Neural cell (in vitro differentiated cells): Measurements from ENCODE around the gene NAA11. TPM values are rescaled to one million over a fixed set of nuclear protein-coding genes. Genes with fewer than 3 reads are reported as not detected.

Source experiments
- H2AFZ ChIP-seq: fragments of 200-600, 300-800 bp; sonication (generic), shearing (Covaris generic); 2 replicates; pipeline ENCODE4 v1.6.0; 2014; ENCODE audit warnings: low read depth, mild to moderate bottlenecking, antibody characterized with exemption, low read length, moderate library complexity
- H3F3A ChIP-seq: fragments of 200-600 bp; shearing (Covaris generic); 2 replicates; pipeline ENCODE4 v1.6.1; 2016; ENCODE audit warnings: mild to moderate bottlenecking, moderate library complexity, mixed read lengths, antibody characterized with exemption, low read length; ENCODE audit not compliant: insufficient read depth, poor library complexity, severe bottlenecking
- H3K27ac ChIP-seq: fragments of 200-600, 300-800 bp; sonication (generic), shearing (Covaris generic); 2 replicates; pipeline ENCODE4 v1.5.1; 2014; ENCODE audit warnings: mild to moderate bottlenecking, low read length, moderate library complexity
- H3K27me3 ChIP-seq: fragments of 300-800, 200-600 bp; sonication (generic), shearing (Covaris generic); 2 replicates; pipeline ENCODE4 v1.6.0; 2014; ENCODE audit warnings: mild to moderate bottlenecking, low read depth, low read length, moderate library complexity; ENCODE audit not compliant: insufficient read depth
- H3K36me3 ChIP-seq: fragments of 300-800, 200-600 bp; sonication (generic), shearing (Covaris generic); 2 replicates; pipeline ENCODE4 v1.5.1; 2014; ENCODE audit warnings: mild to moderate bottlenecking, antibody characterized with exemption, low read length, moderate library complexity; ENCODE audit not compliant: insufficient read depth
- H3K4me2 ChIP-seq: fragments of 300-800, 200-600 bp; sonication (generic), shearing (Covaris generic); 2 replicates; pipeline ENCODE4 v1.6.0; 2014; ENCODE audit warnings: mild to moderate bottlenecking, low read length
- H3K4me3 ChIP-seq: fragments of 300-800, 200-600 bp; sonication (generic), shearing (Covaris generic); 2 replicates; pipeline ENCODE4 v1.5.1; 2014; ENCODE audit warnings: mild to moderate bottlenecking, low read length, moderate library complexity
- H3K79me2 ChIP-seq: fragments of 200-600 bp; shearing (Covaris generic); replicated peaks from 2 replicates; pipeline ENCODE4 v1.6.0; 2014; ENCODE audit warnings: mild to moderate bottlenecking, low read length, moderate library complexity; ENCODE audit not compliant: insufficient read depth
- H3K9ac ChIP-seq: fragments of 300-800, 200-600 bp; sonication (generic), shearing (Covaris generic); 2 replicates; pipeline ENCODE4 v1.6.1; 2016; ENCODE audit warnings: mild to moderate bottlenecking, low read length, mixed read lengths
- H3K9me2 ChIP-seq: fragments of 200-600 bp; shearing (Covaris generic); 2 replicates; pipeline ENCODE4 v1.6.1; 2016; ENCODE audit warnings: mild to moderate bottlenecking, low read length, mixed read lengths; ENCODE audit not compliant: insufficient read depth
- H3K9me3 ChIP-seq: fragments of 200-600, 300-800 bp; sonication (generic), shearing (Covaris generic); 2 replicates; pipeline ENCODE4 v1.6.1; 2016; ENCODE audit warnings: mild to moderate bottlenecking, mixed run types, low read length, moderate library complexity, mixed read lengths
- H4K20me1 ChIP-seq: fragments of 200-600 bp; shearing (Covaris generic); 2 replicates; pipeline ENCODE4 v1.6.1; 2016; ENCODE audit warnings: mild to moderate bottlenecking, mixed run types; ENCODE audit not compliant: insufficient read depth
- EP300 ChIP-seq: fragments of 450-650 bp; conservative IDR thresholded peaks from 2 replicates; pipeline ENCODE4 v1.6.1; 2014; ENCODE audit warnings: antibody characterized with exemption, mild to moderate bottlenecking, moderate library complexity; ENCODE audit not compliant: poor library complexity, severe bottlenecking
- EZH2 ChIP-seq: fragments of 200-600, 300-800 bp; shearing (Covaris generic), sonication (generic); IDR thresholded peaks from 2 replicates; pipeline ENCODE4 v1.6.1; 2014; ENCODE audit warnings: antibody characterized with exemption, low read length, borderline replicate concordance, mild to moderate bottlenecking; ENCODE audit not compliant: insufficient read depth, poor library complexity, severe bottlenecking
- MXI1 ChIP-seq: fragments of 450-650 bp; conservative IDR thresholded peaks from 2 replicates; pipeline ENCODE4 v1.6.1; 2014; ENCODE audit warnings: antibody characterized with exemption, mild to moderate bottlenecking; ENCODE audit not compliant: poor library complexity, severe bottlenecking
- POLR2AphosphoS5 ChIP-seq: IDR thresholded peaks from 2 replicates; pipeline ENCODE4 v1.6.1; 2012
- RAD21 ChIP-seq: fragments of 450-650 bp; conservative IDR thresholded peaks from 2 replicates; pipeline ENCODE4 v1.6.1; 2014; ENCODE audit warnings: antibody characterized with exemption, mild to moderate bottlenecking, moderate library complexity
- SMC3 ChIP-seq: fragments of 450-650 bp; conservative IDR thresholded peaks from 2 replicates; pipeline ENCODE4 v1.6.1; 2014; ENCODE audit warnings: antibody characterized with exemption, mild to moderate bottlenecking, moderate library complexity; ENCODE audit not compliant: poor library complexity
- TAF1 ChIP-seq: IDR thresholded peaks from 2 replicates; pipeline ENCODE4 v1.6.1; 2012; ENCODE audit warnings: low read depth
- polyA plus RNA-seq: library from polyadenylated mRNA; depleted of rRNA; stranded (reverse); fragments of >200 nt; gene quantifications from 2 replicates; pipeline ENCODE4 v1.2.3, GENCODE V29; 2014
- TF ChIP-seq, protein P1 (sequence below): IDR thresholded peaks from 2 replicates; pipeline ENCODE4 v1.6.1; 2012; ENCODE audit warnings: borderline replicate concordance
- TF ChIP-seq, protein P2 (sequence below): fragments of 450-650 bp; IDR thresholded peaks from 2 replicates; pipeline ENCODE4 v1.5.1; 2014; ENCODE audit warnings: antibody characterized with exemption, mild to moderate bottlenecking, moderate library complexity; ENCODE audit not compliant: poor library complexity, severe bottlenecking

NAA11 gene
- polyA plus RNA-seq, 1 donor from 2014 or later: not detected

DNA sequence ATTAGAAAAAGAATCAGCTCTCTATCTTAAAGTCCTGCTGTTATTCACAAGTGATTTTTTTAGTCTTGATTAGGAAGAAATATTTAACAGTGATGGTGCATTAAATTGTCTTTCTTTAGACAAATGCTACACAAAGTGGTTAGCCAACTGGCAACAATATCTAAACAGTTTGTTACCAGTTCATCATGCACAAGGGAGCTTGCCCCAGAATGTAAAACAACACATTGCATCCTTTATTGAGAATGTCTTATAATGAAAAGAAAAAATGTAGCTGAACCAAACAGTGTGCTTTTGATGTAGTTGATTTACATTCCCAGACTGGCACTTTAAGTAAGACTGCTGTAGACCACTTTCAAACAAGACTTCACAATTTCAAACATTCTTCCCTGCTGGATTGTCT lies 34.1 kb upstream of the NAA11 start:
- no peak for TF ChIP-seq RAD21
- no peak for TF ChIP-seq EP300
- no peak for TF ChIP-seq SMC3
- TF ChIP-seq EZH2: no peak
- no peak for TF ChIP-seq MXI1
- TF ChIP-seq POLR2AphosphoS5: no peak
- TF ChIP-seq TAF1: no peak
- TF ChIP-seq, protein P1, sequence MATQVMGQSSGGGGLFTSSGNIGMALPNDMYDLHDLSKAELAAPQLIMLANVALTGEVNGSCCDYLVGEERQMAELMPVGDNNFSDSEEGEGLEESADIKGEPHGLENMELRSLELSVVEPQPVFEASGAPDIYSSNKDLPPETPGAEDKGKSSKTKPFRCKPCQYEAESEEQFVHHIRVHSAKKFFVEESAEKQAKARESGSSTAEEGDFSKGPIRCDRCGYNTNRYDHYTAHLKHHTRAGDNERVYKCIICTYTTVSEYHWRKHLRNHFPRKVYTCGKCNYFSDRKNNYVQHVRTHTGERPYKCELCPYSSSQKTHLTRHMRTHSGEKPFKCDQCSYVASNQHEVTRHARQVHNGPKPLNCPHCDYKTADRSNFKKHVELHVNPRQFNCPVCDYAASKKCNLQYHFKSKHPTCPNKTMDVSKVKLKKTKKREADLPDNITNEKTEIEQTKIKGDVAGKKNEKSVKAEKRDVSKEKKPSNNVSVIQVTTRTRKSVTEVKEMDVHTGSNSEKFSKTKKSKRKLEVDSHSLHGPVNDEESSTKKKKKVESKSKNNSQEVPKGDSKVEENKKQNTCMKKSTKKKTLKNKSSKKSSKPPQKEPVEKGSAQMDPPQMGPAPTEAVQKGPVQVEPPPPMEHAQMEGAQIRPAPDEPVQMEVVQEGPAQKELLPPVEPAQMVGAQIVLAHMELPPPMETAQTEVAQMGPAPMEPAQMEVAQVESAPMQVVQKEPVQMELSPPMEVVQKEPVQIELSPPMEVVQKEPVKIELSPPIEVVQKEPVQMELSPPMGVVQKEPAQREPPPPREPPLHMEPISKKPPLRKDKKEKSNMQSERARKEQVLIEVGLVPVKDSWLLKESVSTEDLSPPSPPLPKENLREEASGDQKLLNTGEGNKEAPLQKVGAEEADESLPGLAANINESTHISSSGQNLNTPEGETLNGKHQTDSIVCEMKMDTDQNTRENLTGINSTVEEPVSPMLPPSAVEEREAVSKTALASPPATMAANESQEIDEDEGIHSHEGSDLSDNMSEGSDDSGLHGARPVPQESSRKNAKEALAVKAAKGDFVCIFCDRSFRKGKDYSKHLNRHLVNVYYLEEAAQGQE: no peak
- TF ChIP-seq, protein P2, sequence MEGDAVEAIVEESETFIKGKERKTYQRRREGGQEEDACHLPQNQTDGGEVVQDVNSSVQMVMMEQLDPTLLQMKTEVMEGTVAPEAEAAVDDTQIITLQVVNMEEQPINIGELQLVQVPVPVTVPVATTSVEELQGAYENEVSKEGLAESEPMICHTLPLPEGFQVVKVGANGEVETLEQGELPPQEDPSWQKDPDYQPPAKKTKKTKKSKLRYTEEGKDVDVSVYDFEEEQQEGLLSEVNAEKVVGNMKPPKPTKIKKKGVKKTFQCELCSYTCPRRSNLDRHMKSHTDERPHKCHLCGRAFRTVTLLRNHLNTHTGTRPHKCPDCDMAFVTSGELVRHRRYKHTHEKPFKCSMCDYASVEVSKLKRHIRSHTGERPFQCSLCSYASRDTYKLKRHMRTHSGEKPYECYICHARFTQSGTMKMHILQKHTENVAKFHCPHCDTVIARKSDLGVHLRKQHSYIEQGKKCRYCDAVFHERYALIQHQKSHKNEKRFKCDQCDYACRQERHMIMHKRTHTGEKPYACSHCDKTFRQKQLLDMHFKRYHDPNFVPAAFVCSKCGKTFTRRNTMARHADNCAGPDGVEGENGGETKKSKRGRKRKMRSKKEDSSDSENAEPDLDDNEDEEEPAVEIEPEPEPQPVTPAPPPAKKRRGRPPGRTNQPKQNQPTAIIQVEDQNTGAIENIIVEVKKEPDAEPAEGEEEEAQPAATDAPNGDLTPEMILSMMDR: no peak
- Histone ChIP-seq H3K4me3 (no peak overlapping the region), H3K9ac (no peak overlapping the region)

GRCh38 chr4:79358438-79358837 lies 32.6 kb upstream of the NAA11 start:
- Histone ChIP-seq H3K79me2 (no peaks in the 10 kb centered on the region), H2AFZ (no peak overlapping the region), H3K9ac (no peak overlapping the region), H4K20me1 (no peaks in the 10 kb centered on the region), H3F3A (no peaks in the 10 kb centered on the region), H3K4me3 (no peak overlapping the region), H3K36me3 (no peaks in the 10 kb centered on the region), H3K27ac (no peak overlapping the region), H3K27me3 (no peaks in the 10 kb centered on the region), H3K4me2 (no peak overlapping the region), H3K9me3 (no peaks in the 10 kb centered on the region), H3K9me2 (no peaks in the 10 kb centered on the region)
- TF ChIP-seq, protein P2: no peak
- TF ChIP-seq RAD21 (no peak), EP300 (no peak), SMC3 (no peak), TAF1 (no peak), EZH2 (no peak), POLR2AphosphoS5 (no peak), MXI1 (no peak)
- TF ChIP-seq, protein P1: no peak

More for the DNA sequence above, 34.1 kb upstream of the NAA11 start:
- Histone ChIP-seq H3K27ac (no peak overlapping the region), H2AFZ (no peak overlapping the region), H3K27me3 (no peaks in the 10 kb centered on the region), H3K9me2 (no peaks in the 10 kb centered on the region), H4K20me1 (no peaks in the 10 kb centered on the region), H3F3A (no peaks in the 10 kb centered on the region), H3K4me2 (no peak overlapping the region), H3K79me2 (no peaks in the 10 kb centered on the region), H3K36me3 (no peaks in the 10 kb centered on the region), H3K9me3 (no peaks in the 10 kb centered on the region)
